LNCAP (cell line): Measurements from ENCODE around the gene STIM1.

Experiments used
- TF ChIP-seq, protein P1 (sequence below): fragments of 450-650 bp; IDR thresholded peaks from 2 replicates; pipeline ENCODE4 v1.5.1; 2017; ENCODE audit warnings: mild to moderate bottlenecking

Gene STIM1

DNA sequence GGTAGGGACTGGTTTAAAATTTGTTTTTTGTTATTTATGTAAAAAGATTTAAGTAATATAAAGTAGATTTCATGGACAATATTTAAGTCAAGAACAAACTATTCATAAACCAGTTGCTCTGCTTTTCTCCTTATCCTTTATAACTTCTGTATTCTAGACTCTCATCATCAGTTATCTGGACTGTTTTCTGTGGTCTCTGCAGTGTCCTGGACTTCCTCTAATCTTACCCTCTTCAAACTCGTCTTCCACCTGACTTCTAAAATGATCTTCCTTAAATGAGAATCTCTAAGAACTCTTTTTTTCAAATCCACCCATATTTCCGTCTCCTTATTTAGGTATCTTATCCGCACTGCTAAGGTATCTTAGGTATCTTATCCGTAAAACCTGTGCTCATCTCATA is 247.2 kb downstream of the STIM1 start:
- TF ChIP-seq, protein P1, sequence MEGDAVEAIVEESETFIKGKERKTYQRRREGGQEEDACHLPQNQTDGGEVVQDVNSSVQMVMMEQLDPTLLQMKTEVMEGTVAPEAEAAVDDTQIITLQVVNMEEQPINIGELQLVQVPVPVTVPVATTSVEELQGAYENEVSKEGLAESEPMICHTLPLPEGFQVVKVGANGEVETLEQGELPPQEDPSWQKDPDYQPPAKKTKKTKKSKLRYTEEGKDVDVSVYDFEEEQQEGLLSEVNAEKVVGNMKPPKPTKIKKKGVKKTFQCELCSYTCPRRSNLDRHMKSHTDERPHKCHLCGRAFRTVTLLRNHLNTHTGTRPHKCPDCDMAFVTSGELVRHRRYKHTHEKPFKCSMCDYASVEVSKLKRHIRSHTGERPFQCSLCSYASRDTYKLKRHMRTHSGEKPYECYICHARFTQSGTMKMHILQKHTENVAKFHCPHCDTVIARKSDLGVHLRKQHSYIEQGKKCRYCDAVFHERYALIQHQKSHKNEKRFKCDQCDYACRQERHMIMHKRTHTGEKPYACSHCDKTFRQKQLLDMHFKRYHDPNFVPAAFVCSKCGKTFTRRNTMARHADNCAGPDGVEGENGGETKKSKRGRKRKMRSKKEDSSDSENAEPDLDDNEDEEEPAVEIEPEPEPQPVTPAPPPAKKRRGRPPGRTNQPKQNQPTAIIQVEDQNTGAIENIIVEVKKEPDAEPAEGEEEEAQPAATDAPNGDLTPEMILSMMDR: no peak

DNA sequence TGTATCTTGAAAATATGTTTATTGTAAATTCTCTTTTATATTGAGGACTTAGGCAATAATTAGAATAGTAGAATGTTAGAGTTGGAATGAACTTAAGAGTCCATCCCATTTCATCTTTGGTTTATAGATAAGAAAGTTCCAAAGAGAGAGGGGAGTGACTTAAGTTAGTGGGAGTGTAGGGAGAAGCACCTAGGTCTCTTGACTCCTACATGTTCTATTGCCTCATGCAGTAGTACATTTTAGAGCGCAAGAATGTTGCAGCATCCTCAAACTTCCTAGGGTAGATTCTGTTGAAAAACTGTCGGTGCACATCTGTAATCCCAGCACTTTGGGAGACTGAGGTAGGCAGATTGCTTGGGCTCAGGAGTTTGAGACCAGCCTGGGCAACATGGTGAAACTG is 247.8 kb downstream of the STIM1 start:
- TF ChIP-seq, protein P1: no peak

DNA sequence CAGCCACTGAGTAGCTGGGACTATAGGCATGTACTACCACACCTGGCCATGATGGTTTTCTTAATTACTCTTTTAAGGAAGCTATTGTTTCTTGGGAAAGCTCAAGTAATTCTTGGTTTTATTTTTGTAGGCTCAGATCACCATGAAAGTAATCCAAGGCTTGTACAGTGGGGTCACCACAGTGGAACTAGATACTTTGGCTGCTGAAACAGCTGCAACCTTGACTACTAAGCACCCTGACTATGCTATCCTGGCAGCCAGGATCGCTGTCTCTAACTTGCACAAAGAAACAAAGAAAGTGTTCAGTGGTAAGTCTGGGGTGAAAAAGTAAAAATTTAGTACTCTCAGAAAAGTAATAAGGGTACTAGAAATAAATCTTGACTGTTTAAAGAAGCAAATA is 250.5 kb downstream of the STIM1 start:
- TF ChIP-seq, protein P1: no peak

DNA sequence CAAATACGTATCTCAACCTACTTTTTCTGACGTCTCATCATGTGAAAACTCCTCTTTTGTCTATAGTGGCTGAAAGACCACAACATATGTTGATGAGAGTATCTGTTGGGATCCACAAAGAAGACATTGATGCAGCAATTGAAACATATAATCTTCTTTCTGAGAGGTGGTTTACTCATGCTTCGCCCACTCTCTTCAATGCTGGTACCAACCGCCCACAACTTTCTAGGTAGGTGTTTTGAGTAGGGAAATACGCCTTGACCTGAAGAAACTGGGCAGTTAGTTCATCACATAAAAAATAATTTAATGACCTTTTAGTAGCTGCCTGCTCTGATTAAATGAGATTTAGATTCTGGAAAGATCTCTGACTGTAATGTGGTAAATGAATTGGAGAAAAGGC is 256.4 kb downstream of the STIM1 start:
- TF ChIP-seq, protein P1: no peak

DNA sequence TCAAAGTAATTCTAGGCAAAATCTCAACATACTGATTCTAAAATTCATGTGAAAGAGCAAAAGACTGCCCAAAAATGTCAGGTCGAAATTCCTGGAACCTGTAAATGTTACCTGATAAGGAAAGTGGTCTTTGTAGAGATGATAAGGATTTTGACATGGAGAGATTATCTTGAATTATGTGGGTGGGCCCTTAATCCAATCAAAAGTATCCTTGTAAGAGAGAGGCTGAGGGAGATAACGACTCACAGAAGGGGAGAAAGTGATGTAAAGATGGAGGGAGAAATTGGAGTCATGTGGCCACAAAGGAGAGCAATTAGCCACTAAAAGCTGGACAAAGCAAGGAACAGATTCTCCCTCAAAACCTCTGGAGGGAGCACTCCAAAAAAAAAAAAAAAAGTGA is 259.7 kb downstream of the STIM1 start:
- TF ChIP-seq, protein P1: no peak

DNA sequence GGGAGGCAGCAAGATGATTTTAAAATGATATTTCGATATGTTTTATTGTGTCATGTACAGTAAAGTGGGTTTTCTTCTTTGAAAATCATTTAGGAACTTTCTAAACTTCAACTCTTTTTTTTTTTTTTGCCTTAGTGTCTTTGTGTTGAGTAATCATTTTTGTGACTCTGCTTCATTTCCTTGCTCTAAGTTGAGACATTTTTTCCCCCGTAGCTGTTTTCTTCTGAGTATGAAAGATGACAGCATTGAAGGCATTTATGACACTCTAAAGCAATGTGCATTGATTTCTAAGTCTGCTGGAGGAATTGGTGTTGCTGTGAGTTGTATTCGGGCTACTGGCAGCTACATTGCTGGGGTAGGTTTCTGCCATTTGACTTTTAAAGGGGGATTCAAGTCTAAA is 262.6 kb downstream of the STIM1 start:
- TF ChIP-seq, protein P1: no peak

DNA sequence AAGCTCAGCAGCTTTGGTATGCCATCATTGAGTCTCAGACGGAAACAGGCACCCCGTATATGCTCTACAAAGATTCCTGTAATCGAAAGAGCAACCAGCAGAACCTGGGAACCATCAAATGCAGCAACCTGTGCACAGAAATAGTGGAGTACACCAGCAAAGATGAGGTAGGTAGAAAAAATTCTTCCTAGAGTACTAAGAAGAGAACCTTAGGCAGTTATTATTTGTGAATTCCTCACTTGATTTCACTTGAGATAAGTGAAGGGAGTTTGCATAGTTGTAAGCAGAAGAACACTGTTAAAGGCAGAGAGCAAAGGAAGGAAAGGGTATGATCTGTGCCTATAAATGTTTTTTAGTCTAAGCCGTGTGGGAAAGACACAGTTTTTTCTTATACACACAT is 267.8 kb downstream of the STIM1 start:
- TF ChIP-seq, protein P1: no peak

DNA sequence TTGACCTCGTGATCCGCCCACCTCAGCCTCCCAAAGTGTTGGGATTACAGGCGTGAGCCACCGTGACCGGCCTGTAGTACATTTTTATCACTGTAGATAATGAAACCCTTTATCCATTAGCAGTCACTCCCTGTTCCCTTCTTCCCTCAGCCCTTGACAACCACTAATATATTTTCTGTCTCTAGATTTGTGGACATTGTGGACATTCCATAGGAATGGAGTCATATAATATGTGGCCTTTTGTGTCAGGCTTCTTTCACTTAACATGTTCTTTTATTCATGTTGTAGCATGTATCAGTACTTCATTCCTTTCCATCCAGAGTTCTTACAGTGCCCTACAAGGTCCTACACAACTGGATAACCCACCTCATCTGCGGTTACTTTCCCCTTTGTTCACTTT is 269.7 kb downstream of the STIM1 start:
- TF ChIP-seq, protein P1: no peak
